GM12865 (cell line): ENCODE data around the gene MBP.

Experiments
- DNase-seq: peaks from one replicate; pipeline ENCODE4 v3.0.0; 2010; ENCODE audit warnings: low read depth
- H3K4me3 ChIP-seq: 2 replicates; pipeline ENCODE4 v1.5.1; 2011; ENCODE audit warnings: mild to moderate bottlenecking, low read depth, low read length, control low read depth
- TF ChIP-seq, protein P1 (sequence below): IDR thresholded peaks from 2 replicates; pipeline ENCODE4 v1.5.1; 2011; ENCODE audit warnings: low read length, control low read depth, low read depth, inconsistent platforms; ENCODE audit not compliant: insufficient read depth; ENCODE audit errors: missing control alignments

MBP gene

DNA sequence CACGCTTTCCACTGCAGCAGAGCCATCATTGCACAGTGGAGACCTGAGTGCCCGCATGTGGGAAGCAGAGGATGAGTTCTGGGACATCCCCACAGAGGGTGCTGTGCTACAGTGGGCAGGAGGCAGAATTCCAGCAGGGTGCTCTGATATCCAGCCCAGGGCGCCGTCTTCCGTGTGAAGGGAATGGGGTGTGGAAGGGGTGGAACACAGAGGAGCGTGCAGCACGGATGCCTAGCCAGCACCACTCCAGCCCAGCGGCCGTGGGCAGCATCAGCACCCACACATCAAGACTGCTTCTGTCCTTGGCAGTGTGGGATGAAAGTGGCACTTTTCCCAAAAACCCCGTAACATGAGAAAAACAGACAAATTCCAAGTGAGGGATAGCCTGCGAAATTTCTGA lies 175.9 kb downstream of the MBP start:
- DNase-seq: no peak
- TF ChIP-seq, protein P1, sequence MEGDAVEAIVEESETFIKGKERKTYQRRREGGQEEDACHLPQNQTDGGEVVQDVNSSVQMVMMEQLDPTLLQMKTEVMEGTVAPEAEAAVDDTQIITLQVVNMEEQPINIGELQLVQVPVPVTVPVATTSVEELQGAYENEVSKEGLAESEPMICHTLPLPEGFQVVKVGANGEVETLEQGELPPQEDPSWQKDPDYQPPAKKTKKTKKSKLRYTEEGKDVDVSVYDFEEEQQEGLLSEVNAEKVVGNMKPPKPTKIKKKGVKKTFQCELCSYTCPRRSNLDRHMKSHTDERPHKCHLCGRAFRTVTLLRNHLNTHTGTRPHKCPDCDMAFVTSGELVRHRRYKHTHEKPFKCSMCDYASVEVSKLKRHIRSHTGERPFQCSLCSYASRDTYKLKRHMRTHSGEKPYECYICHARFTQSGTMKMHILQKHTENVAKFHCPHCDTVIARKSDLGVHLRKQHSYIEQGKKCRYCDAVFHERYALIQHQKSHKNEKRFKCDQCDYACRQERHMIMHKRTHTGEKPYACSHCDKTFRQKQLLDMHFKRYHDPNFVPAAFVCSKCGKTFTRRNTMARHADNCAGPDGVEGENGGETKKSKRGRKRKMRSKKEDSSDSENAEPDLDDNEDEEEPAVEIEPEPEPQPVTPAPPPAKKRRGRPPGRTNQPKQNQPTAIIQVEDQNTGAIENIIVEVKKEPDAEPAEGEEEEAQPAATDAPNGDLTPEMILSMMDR: no peak
- H3K4me3 ChIP-seq: no peak overlapping the region

DNA sequence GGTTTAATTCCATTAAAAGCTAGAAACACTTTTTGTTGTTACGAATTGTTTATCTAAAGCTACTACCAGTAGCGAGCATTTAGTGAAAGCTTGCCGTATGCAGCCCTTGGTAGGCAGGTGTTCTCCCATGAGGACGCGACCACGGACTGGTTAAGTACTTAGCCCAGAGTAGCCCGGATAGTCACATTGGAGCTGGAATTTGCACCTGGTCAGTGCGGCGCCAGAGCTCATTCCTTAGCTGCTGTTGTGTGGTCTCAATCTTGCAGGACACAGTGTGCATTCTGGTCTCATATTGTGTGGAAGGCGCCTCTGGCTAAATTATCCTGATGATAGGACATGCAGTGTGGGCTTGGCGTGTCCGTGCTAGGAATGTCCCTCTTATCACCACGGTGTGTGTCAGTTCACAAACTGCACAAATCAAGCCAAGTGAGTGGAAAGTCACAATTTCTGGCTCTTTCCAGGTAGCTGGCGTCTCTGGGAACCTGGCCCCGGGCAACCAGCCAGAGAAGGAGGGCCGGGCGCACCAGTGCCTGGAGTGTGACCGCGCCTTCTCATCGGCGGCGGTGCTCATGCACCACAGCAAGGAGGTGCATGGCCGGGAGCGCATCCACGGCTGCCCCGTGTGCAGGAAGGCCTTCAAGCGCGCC lies 176.9 kb downstream of the MBP start:
- TF ChIP-seq, protein P1: no peak
- no peak overlapping the region for H3K4me3 ChIP-seq
- no peak for DNase-seq

DNA sequence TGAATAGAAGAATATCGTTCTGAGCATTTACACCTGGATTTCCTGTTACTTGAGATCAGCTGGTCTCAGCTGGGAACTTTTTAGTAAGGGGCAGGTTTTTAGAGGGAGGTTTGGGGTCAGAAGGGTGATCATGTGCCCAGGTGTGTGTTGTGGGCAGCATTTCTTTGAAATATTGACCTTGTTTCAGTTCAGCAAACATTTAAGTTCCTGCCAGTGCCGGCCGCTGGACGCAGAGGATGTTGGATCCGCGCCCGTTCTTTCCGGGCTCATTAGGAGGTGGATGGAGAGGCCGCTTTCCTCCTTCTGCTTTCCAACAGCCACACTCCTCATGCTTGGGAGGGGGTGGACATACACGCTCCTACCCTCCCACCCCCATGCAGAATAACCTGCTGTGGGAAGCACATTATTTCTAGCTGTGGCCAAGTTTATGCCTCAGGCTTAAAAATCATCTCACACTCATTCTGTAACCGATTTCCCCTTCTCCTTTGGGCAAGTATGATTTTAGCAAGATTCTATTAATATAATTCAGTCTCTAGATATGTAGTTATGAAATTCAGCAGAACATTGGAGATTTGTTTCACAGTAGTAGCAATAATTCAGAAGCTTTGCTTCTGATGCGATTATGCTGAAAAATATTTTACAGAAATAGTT lies 178.9 kb downstream of the MBP start:
- no peak for DNase-seq
- TF ChIP-seq, protein P1: no peak
- H3K4me3 ChIP-seq: no peak overlapping the region

DNA sequence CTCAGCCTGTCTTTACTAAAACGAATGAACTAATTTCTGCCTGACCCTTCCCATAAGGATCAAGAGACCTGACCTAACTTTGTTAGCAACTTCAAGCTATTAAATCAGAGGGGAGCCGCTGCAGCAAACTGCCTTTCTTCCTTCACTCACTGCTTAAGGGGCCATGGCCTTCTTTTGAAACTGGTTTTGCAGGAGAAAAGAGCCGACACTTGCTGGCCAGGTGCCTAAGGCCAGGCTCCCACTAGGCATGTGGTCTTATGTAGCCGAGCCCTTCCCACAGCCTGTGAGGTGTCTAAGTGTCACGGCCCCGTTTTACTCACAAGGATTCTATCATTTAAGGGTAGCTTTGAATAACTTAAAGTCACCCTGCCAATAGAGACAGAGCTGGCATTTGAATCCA lies 179.4 kb downstream of the MBP start:
- H3K4me3 ChIP-seq: no peak overlapping the region
- TF ChIP-seq, protein P1: no peak
- no peak for DNase-seq

DNA sequence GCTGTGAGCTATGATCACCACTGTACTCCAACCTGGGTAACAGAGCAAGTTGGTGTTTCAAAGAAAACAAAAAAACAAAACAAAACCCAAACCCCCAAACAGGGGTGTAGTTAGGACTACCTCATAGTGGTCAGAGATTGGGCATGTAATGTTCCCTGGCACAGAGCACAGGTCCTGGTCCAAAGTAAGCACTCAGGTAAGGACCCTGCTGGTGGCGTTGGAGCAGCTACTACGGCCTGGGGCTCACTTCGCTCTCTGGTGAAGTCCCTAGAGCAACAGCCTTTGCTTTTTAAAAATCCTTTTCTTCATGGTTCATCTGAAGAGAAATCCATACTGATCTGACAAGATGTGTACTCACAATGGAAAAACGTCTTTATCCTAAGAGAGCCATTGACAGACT lies 179.8 kb downstream of the MBP start:
- TF ChIP-seq, protein P1: no peak
- H3K4me3 ChIP-seq: no peak overlapping the region
- no peak for DNase-seq

DNA sequence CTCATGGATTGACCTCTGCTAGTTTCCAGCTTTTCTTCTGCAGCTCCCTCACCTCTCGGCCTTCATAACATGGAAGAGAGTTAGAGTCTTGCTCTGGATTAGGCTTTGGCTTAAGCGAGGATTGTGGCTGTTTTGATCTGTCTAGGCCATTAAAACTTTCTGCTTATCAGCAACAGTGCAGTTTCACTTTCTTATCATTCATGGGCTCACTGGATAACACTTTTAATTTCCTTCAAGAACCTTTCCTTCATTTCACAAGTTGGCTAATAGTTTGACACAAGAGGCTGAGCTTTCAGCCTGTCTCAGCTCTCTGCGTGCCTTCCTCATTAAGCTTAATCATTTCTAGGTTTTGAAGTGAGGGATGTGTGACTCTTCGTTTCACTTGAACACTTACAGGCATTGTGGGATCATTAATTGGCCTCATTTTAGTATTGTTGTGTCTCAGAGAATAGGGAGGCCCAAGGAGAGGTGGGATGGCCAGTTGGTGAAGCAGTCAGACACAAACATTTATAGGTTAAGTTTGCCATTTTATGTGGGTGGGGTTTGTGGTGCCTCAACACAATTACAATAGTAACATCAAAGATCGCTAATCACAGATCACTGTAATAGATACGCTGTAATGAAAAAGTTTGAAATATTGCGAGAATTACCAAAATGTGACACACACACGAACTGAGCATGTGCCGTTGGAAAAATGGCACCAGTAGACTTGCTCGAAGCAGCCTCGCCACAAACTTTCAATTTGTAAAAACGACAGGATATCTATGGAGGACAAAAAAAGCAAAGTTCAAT lies 180.9 kb downstream of the MBP start:
- TF ChIP-seq, protein P1: no peak
- no peak overlapping the region for H3K4me3 ChIP-seq
- DNase-seq: no peak
